Measurements from ENCODE around the gene SDR9C7. TPM values are rescaled to one million over a fixed set of nuclear protein-coding genes. Genes with fewer than 3 reads are reported as not detected.
"Not testable (repeated sequence)": the region's sequence is repeated elsewhere in the genome, so short reads cannot be mapped to it uniquely, and the experiment has no call there.

SDR9C7 gene
- total RNA-seq, 1 experiment from 2014 or later, result not detected

DNA sequence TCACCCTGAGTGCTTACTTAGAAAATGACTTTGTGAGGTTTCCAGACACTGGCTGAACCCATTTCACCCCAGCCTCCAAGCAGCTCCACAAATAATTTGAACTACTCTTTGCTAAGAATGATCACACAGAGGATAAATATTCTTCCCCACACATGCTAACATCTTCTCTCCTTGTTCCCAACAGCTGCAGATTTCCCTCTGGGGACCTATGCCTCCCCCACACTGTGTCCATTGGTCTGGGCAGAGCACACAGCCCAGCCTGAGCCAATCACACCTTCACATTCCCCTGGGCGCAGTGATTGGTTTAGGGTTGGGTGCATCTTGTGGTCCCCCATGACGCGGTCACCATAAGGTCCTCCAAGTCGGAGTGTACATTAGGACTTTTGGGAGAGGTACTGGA lies 6.9 kb downstream of the SDR9C7 start:
- DNase-seq, result no peak
- no peak overlapping the region for H3K4me3 ChIP-seq
- POLR2A ChIA-PET (ENCODE audit: unreplicated experiment), result no interaction called here
- no peak overlapping the region for H3K4me2 ChIP-seq
- intact Hi-C loops (cut with micrococcal nuclease; ENCODE audit: unreplicated experiment), result no loop called here
- H3K9me2 ChIP-seq (ENCODE audit: insufficient read depth), result 0 out of 2 replicates have a peak, but pooled peaks cover 4% of the 10 kb centered on the region
- no peaks in the 10 kb centered on the region for H3F3A ChIP-seq (ENCODE audit: insufficient read depth, low read depth)
- H3K36me3 ChIP-seq (ENCODE audit: low read depth), result no peaks in the 10 kb centered on the region
- no peak overlapping the region for H3K27ac ChIP-seq
- TF ChIP-seq, protein P1, sequence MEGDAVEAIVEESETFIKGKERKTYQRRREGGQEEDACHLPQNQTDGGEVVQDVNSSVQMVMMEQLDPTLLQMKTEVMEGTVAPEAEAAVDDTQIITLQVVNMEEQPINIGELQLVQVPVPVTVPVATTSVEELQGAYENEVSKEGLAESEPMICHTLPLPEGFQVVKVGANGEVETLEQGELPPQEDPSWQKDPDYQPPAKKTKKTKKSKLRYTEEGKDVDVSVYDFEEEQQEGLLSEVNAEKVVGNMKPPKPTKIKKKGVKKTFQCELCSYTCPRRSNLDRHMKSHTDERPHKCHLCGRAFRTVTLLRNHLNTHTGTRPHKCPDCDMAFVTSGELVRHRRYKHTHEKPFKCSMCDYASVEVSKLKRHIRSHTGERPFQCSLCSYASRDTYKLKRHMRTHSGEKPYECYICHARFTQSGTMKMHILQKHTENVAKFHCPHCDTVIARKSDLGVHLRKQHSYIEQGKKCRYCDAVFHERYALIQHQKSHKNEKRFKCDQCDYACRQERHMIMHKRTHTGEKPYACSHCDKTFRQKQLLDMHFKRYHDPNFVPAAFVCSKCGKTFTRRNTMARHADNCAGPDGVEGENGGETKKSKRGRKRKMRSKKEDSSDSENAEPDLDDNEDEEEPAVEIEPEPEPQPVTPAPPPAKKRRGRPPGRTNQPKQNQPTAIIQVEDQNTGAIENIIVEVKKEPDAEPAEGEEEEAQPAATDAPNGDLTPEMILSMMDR (conservative IDR thresholded peaks at IDR 0.05), result no peak
- TF ChIP-seq EZH2 (IDR thresholded peaks at IDR 0.05; ENCODE audit: low read depth), result no peak
- no TSS peak for BruUV-seq (replicated peaks)
- no peaks in the 10 kb centered on the region for H4K20me1 ChIP-seq (ENCODE audit: insufficient read depth)
- H3K27me3 ChIP-seq (ENCODE audit: insufficient read depth, low read depth), result 0 out of 2 replicates have a peak, but pooled peaks cover 12% of the 10 kb centered on the region
- H3K4me1 ChIP-seq (replicated peaks; ENCODE audit: insufficient read depth), result no peaks in the 10 kb centered on the region
- CTCF ChIA-PET, result no interaction called here
- no peaks in the 10 kb centered on the region for H3K9me3 ChIP-seq (ENCODE audit: insufficient read depth, low read depth)
- no peak overlapping the region for H2AFZ ChIP-seq
- no peaks in the 10 kb centered on the region for H3K79me2 ChIP-seq (ENCODE audit: low read depth)

- Histone ChIP-seq H3K4me1 (replicated peaks; ENCODE audit: insufficient read depth) (no peaks in the 10 kb centered on the region), H3K27me3 (ENCODE audit: insufficient read depth, low read depth) (peaks cover 8% of the 10 kb centered on the region; the same call in 1 of the 2 replicates), H3K36me3 (ENCODE audit: low read depth) (no peaks in the 10 kb centered on the region), H3K4me3 (no peak overlapping the region), H4K20me1 (ENCODE audit: insufficient read depth) (no peaks in the 10 kb centered on the region), H2AFZ (no peak overlapping the region), H3K9me2 (ENCODE audit: insufficient read depth) (0 out of 2 replicates have a peak, but pooled peaks cover 4% of the 10 kb centered on the region), H3K4me2 (no peak overlapping the region), H3K79me2 (ENCODE audit: low read depth) (no peaks in the 10 kb centered on the region), H3K9me3 (ENCODE audit: insufficient read depth, low read depth) (no peaks in the 10 kb centered on the region), H3F3A (ENCODE audit: insufficient read depth, low read depth) (no peaks in the 10 kb centered on the region), H3K27ac (no peak overlapping the region)
- intact Hi-C loops (cut with micrococcal nuclease; ENCODE audit: unreplicated experiment), result no loop called here
- no TSS peak for BruUV-seq (replicated peaks)
- DNase-seq, result no peak
- ChIA-PET POLR2A (ENCODE audit: unreplicated experiment) (no interaction called here), CTCF (no interaction called here)
- TF ChIP-seq, protein P1 (conservative IDR thresholded peaks at IDR 0.05), result no peak
- TF ChIP-seq EZH2 (IDR thresholded peaks at IDR 0.05; ENCODE audit: low read depth), result no peak
Observed at GRCh38 chr12:56922031-56922430, 12.2 kb downstream of the SDR9C7 start.

DNA sequence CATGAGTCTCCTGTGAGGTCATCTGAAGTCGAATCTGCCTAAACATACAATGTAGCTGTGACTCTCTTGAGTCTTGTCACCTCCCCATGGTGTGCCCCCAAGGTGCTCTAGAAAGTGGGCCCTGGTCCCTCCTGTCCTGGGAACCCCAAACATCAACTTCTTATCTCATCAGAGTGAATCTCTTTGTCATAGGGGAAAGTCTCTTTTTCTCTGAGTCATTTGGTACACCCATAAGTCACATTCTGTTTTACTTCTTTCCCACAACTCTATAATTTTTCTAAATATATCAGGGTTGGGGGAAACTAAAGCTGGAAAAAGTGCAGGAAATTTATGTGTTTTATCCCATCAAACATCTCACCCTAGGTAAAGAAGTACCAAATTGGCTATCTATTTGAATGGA lies 12.9 kb downstream of the SDR9C7 start:
- ChIA-PET POLR2A (ENCODE audit: unreplicated experiment) (no interaction called here), CTCF (no interaction called here)
- H4K20me1 ChIP-seq (ENCODE audit: insufficient read depth), result no peaks in the 10 kb centered on the region
- H3K4me3 ChIP-seq, result no peak overlapping the region
- no peak overlapping the region for H3K4me2 ChIP-seq
- H3K27me3 ChIP-seq (ENCODE audit: insufficient read depth, low read depth), result peaks cover 2% of the 10 kb centered on the region; the same call in 1 of the 2 replicates
- TF ChIP-seq, protein P1 (conservative IDR thresholded peaks at IDR 0.05), result no peak
- no peak for TF ChIP-seq EZH2 (IDR thresholded peaks at IDR 0.05; ENCODE audit: low read depth)
- no peaks in the 10 kb centered on the region for H3F3A ChIP-seq (ENCODE audit: insufficient read depth, low read depth)
- DNase-seq, result no peak
- H3K79me2 ChIP-seq (ENCODE audit: low read depth), result no peaks in the 10 kb centered on the region
- no peaks in the 10 kb centered on the region for H3K4me1 ChIP-seq (replicated peaks; ENCODE audit: insufficient read depth)
- H3K27ac ChIP-seq, result no peak overlapping the region
- H3K9me2 ChIP-seq (ENCODE audit: insufficient read depth), result 0 out of 2 replicates have a peak, but pooled peaks cover 4% of the 10 kb centered on the region
- H3K9me3 ChIP-seq (ENCODE audit: insufficient read depth, low read depth), result no peaks in the 10 kb centered on the region
- H3K36me3 ChIP-seq (ENCODE audit: low read depth), result no peaks in the 10 kb centered on the region
- intact Hi-C loops (cut with micrococcal nuclease; ENCODE audit: unreplicated experiment), result no loop called here
- no peak overlapping the region for H2AFZ ChIP-seq
- no TSS peak for BruUV-seq (replicated peaks)

DNA sequence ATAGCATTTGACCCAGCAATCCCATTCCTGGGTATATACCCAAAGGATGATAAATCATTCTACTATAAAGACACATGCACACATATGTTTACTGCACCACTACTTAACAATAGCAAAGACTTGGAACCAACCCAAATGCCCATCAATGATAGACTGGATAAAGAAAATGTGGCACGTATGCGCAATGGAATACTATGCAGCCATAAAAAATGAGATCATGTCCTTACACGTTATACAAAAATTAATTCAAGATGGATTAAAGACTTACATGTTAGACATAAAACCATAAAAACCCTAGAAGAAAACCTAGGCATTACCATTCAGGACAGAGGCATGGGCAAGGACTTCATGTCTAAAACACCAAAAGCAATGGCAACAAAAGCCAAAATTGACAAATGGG lies 16.1 kb downstream of the SDR9C7 start:
- POLR2A ChIA-PET (ENCODE audit: unreplicated experiment); H3K9me3 ChIP-seq (ENCODE audit: insufficient read depth, low read depth); DNase-seq; H3K79me2 ChIP-seq (ENCODE audit: low read depth); H3K27ac ChIP-seq; CTCF ChIA-PET; H2AFZ ChIP-seq; H3K4me3 ChIP-seq; H3K4me1 ChIP-seq (replicated peaks; ENCODE audit: insufficient read depth); H3K9me2 ChIP-seq (ENCODE audit: insufficient read depth); BruUV-seq (replicated peaks); H3K27me3 ChIP-seq (ENCODE audit: insufficient read depth, low read depth); intact Hi-C loops (cut with micrococcal nuclease; ENCODE audit: unreplicated experiment); H3K4me2 ChIP-seq; H3F3A ChIP-seq (ENCODE audit: insufficient read depth, low read depth); H3K36me3 ChIP-seq (ENCODE audit: low read depth); H4K20me1 ChIP-seq (ENCODE audit: insufficient read depth): not testable (repeated sequence)
